SK-N-SH (cell line): ENCODE measurements around the gene ELOVL4. TPM values are rescaled to one million over a fixed set of nuclear protein-coding genes. Genes with fewer than 3 reads are reported as not detected.

ENCODE experiments used
- CTCF ChIA-PET: fragments of 300-600, 350-600 bp; formaldehyde crosslinking; extraction: SDS; loops from one replicate; lab custom pipeline; 2021; lab: Yijun Ruan, JAX
- POLR2A ChIA-PET: fragments of 350-600 bp; sonication (Branson Sonifier 250); formaldehyde crosslinking; extraction: SDS; loops from one replicate; lab custom pipeline; 2020; ENCODE audit warnings: antibody characterized with exemption, inconsistent platforms; lab: Yijun Ruan, JAX
- DNase-seq: peaks from one replicate; pipeline ENCODE4 v3.0.0; 2012
- H2AFZ ChIP-seq: fragments of 200-600 bp; sonication (generic); 2 replicates; pipeline ENCODE4 v1.8.1; 2016; ENCODE audit warnings: antibody characterized with exemption, mild to moderate bottlenecking, low read depth
- H3F3A ChIP-seq: fragments of 200-600 bp; sonication (generic); replicated peaks from 2 replicates; pipeline ENCODE3; 2016; ENCODE audit warnings: antibody characterized with exemption, mild to moderate bottlenecking; ENCODE audit not compliant: insufficient read depth
- H3K27ac ChIP-seq, 2 experiments: fragments of 200-500 bp in 1 of 2; fragments of 200-600 bp in 1 of 2; sonication (Bioruptor generic) in 1 of 2; sonication (generic), shearing (Covaris generic) in 1 of 2; 2 replicates each; pipeline versions ENCODE4 v1.5.1 to v1.6.1; 2014 to 2016; ENCODE audit warnings: low read depth in 2 of 2, inconsistent platforms in 1 of 2, low read length in 1 of 2, mild to moderate bottlenecking in 1 of 2, mixed read lengths in 1 of 2
- H3K27me3 ChIP-seq: fragments of 200-600 bp; sonication (generic), shearing (Covaris generic); 2 replicates; pipeline ENCODE4 v1.6.1; 2016; ENCODE audit warnings: mixed run types; ENCODE audit not compliant: insufficient read depth
- H3K36me3 ChIP-seq, 2 experiments: fragments of 200-500 bp in 1 of 2; fragments of 200-600 bp in 1 of 2; sonication (Bioruptor generic) in 1 of 2; sonication (generic) in 1 of 2; replicated peaks in 1 of 2; 2 replicates each; pipeline versions ENCODE3 to v1.5.1; 2014 to 2016; ENCODE audit warnings: low read length in 1 of 2, mild to moderate bottlenecking in 1 of 2; ENCODE audit not compliant: insufficient read depth in 2 of 2, control insufficient read depth in 1 of 2
- H3K4me1 ChIP-seq, 2 experiments: fragments of 200-500 bp in 1 of 2; fragments of 200-600 bp in 1 of 2; sonication (Bioruptor generic) in 1 of 2; sonication (generic), shearing (Covaris generic) in 1 of 2; 2 replicates each; pipeline versions ENCODE4 v1.5.1 to v1.6.1; 2014 to 2016; ENCODE audit warnings: low read depth in 1 of 2, low read length in 1 of 2, mixed run types in 1 of 2; ENCODE audit not compliant: insufficient read depth in 2 of 2, control insufficient read depth in 1 of 2
- H3K4me2 ChIP-seq: fragments of 200-600 bp; sonication (generic), shearing (Covaris generic); 2 replicates; pipeline ENCODE4 v1.6.1; 2017; ENCODE audit warnings: mixed run types
- H3K4me3 ChIP-seq, 2 experiments: fragments of 200-500 bp in 1 of 2; fragments of 200-600 bp in 1 of 2; sonication (Bioruptor generic) in 1 of 2; sonication (generic), shearing (Covaris generic) in 1 of 2; 2 replicates each; pipeline versions ENCODE4 v1.5.1 to v1.8.1; 2014 to 2016; ENCODE audit warnings: low read depth in 2 of 2, inconsistent platforms in 1 of 2, low read length in 1 of 2, mild to moderate bottlenecking in 1 of 2, mixed read lengths in 1 of 2, moderate library complexity in 1 of 2
- H3K79me2 ChIP-seq: fragments of 200-600 bp; sonication (generic); 2 replicates; pipeline ENCODE4 v1.8.1; 2017; ENCODE audit warnings: mild to moderate bottlenecking; ENCODE audit not compliant: insufficient read depth
- H3K9ac ChIP-seq: fragments of 200-600 bp; sonication (generic); 2 replicates; pipeline ENCODE4 v1.6.1; 2017; ENCODE audit warnings: mixed run types
- H3K9me2 ChIP-seq: fragments of 200-600 bp; sonication (generic); 2 replicates; pipeline ENCODE4 v1.6.1; 2017; ENCODE audit warnings: mixed run types
- H3K9me3 ChIP-seq: fragments of 200-600 bp; sonication (generic); 2 replicates; pipeline ENCODE4 v1.6.1; 2017; ENCODE audit warnings: mixed run types, mild to moderate bottlenecking, moderate library complexity
- H4K20me1 ChIP-seq: fragments of 200-600 bp; sonication (generic); 2 replicates; pipeline ENCODE4 v1.6.1; 2017; ENCODE audit warnings: mild to moderate bottlenecking, mixed run types; ENCODE audit not compliant: insufficient read depth
- CHD2 ChIP-seq: fragments of 150-350 bp; IDR thresholded peaks from 2 replicates; pipeline ENCODE4 v1.6.1; 2018; ENCODE audit warnings: low read length; ENCODE audit not compliant: partially characterized antibody
- EZH2phosphoT487 ChIP-seq: fragments of 200-600 bp; sonication (generic); IDR thresholded peaks from 2 replicates; pipeline ENCODE4 v1.6.1; 2017; ENCODE audit warnings: low read depth, mixed run types, mild to moderate bottlenecking, antibody characterized with exemption, moderate library complexity, borderline replicate concordance
- FOSL2 ChIP-seq: IDR thresholded peaks from 2 replicates; pipeline ENCODE4 v1.4.0; 2012; ENCODE audit warnings: low read depth, mild to moderate bottlenecking, moderate library complexity, borderline replicate concordance
- GATA2 ChIP-seq: sonication (generic); formaldehyde crosslinking; IDR thresholded peaks from 2 replicates; pipeline ENCODE4 v1.5.0; 2020; ENCODE audit warnings: mild to moderate bottlenecking, missing genetic modification reagents
- MAX ChIP-seq: IDR thresholded peaks from 2 replicates; pipeline ENCODE4 v1.4.0; 2012; ENCODE audit warnings: low read depth
- MEF2A ChIP-seq: IDR thresholded peaks from 2 replicates; pipeline ENCODE4 v1.4.0; 2012; ENCODE audit warnings: low read depth, borderline replicate concordance
- MXI1 ChIP-seq: IDR thresholded peaks from 2 replicates; pipeline ENCODE4 v1.6.1; 2012; ENCODE audit warnings: mild to moderate bottlenecking, low read depth, low read length, improper control_type of control experiment
- PBX3 ChIP-seq: IDR thresholded peaks from 2 replicates; pipeline ENCODE4; 2012
- RAD21 ChIP-seq: IDR thresholded peaks from 2 replicates; pipeline ENCODE4 v1.6.1; 2012; ENCODE audit warnings: mild to moderate bottlenecking, low read length
- TAF1 ChIP-seq: IDR thresholded peaks from 2 replicates; pipeline ENCODE4 v1.6.1; 2012; ENCODE audit warnings: low read depth, mild to moderate bottlenecking, low read length, moderate library complexity, borderline replicate concordance
- TCF12 ChIP-seq: IDR thresholded peaks from 2 replicates; pipeline ENCODE4 v1.4.0; 2012
- ZBTB33 ChIP-seq: IDR thresholded peaks from 2 replicates; pipeline ENCODE4 v1.4.0; 2012; ENCODE audit warnings: low read depth, borderline replicate concordance
- WGBS: methylation state at CpG from one replicate; pipeline ENCODE4 v1.1.6; 2017; ENCODE audit warnings: low lambda C conversion rate; 5-methylcytosine and 5-hydroxymethylcytosine counted together
- polyA plus RNA-seq, 3 experiments: library from polyadenylated mRNA; depleted of rRNA; stranded (reverse); fragments of >200 nt; gene quantifications; 2 replicates each; pipeline ENCODE4 v1.2.3, GENCODE V29; 2012

The ELOVL4 gene
- polyA plus RNA-seq, 1 of the 3 experiments (the other 2 are of a cell fraction), result 1.9 TPM

DNA sequence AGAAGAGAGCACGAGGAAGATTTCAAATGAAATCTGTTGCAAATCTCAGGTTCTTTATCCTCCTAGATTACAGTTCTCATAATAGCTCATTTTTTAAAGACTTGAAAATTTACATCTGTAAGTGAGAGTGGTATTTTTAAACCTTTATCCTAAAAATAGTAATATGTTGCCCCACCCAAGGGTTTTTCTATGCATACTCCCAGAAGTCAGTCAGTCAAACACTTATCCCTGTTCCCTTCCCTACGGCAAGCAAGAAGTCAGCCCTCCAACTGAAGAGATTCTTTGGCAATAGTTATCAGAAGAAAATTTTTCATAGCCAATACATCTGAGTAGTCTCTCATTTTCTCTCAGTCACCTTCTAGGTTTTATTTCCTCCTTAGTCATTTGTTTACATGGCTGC, 24.1 kb downstream of the ELOVL4 start:
- Histone ChIP-seq H3K4me3 (no peak overlapping the region), H3K4me2 (no peak overlapping the region), H3K9me2 (no peaks in the 10 kb centered on the region), H3F3A (no peaks in the 10 kb centered on the region), H2AFZ (no peak overlapping the region), H4K20me1 (no peaks in the 10 kb centered on the region), H3K9me3 (no peaks in the 10 kb centered on the region), H3K4me1 (no peaks in the 10 kb centered on the region), H3K36me3 (peaks cover 9 to 28% of the 10 kb centered on the region in 2 experiments)
- POLR2A ChIA-PET, result no interaction called here
- 90% methylated on average over 2 of the region's 2 CpGs for WGBS
- CTCF ChIA-PET, result no interaction called here
- no peak for DNase-seq
- TF ChIP-seq GATA2 (CRISPR knock-in tag) (no peak), TCF12 (no peak), PBX3 (no peak), FOSL2 (no peak), MAX (no peak), RAD21 (no peak), MEF2A (no peak), TAF1 (no peak), ZBTB33 (no peak), MXI1 (no peak), CHD2 (no peak)
- TF ChIP-seq, all 33 proteins: peak for 0
- Histone ChIP-seq H3K27ac (no peak overlapping the region), H3K79me2 (no peaks in the 10 kb centered on the region), H3K27me3 (no peaks in the 10 kb centered on the region), H3K9ac (no peak overlapping the region)

- H3K9ac ChIP-seq, result no peak overlapping the region
- H3K27me3 ChIP-seq, result no peaks in the 10 kb centered on the region
- no peak for TF ChIP-seq PBX3
- TF ChIP-seq EZH2phosphoT487, result no peak
- TF ChIP-seq, all 33 proteins: peak for 0
- H3K4me1 ChIP-seq, result no peaks in the 10 kb centered on the region
- DNase-seq, result no peak
- no peaks in the 10 kb centered on the region for H4K20me1 ChIP-seq
- no peak overlapping the region for H3K4me2 ChIP-seq
- H3K9me3 ChIP-seq, result no peaks in the 10 kb centered on the region
- H3K9me2 ChIP-seq, result no peaks in the 10 kb centered on the region
- ChIA-PET POLR2A (no interaction called here), CTCF (interaction anchor here (1.2 to 1.8 kb wide), 2 partner anchors 11 to 27 kb away, joined by 4 to 6 read pairs; no protein-coding TSS in a partner anchor)
- H3K27ac ChIP-seq, result no peak overlapping the region
- WGBS, result 81% methylated on average over 1 of the region's 1 CpG
- no peaks in the 10 kb centered on the region for H3K79me2 ChIP-seq
- H2AFZ ChIP-seq, result no peak overlapping the region
- peaks cover 11 to 28% of the 10 kb centered on the region in 2 experiments for H3K36me3 ChIP-seq
- no peak overlapping the region for H3K4me3 ChIP-seq
- no peaks in the 10 kb centered on the region for H3F3A ChIP-seq
These were observed 25.3 kb downstream of the ELOVL4 start for GRCh38 chr6:79922018-79922417.
